Fibroblast of lung (primary cell): ENCODE data around the gene ITGA7. TPM values are rescaled to one million over a fixed set of nuclear protein-coding genes. Genes with fewer than 3 reads are reported as not detected.

Source experiments
- DNase-seq, 2 donors: peaks; one replicate each; pipeline versions ENCODE4 v3.0.0 to v3.0.0-alpha.2; 2010; ENCODE audit warnings: low read depth in 2 of 2
- H2AFZ ChIP-seq: 2 replicates; pipeline ENCODE4 v1.5.1; 2012; ENCODE audit warnings: low read length, control low read depth, inconsistent platforms
- H3K27ac ChIP-seq: 2 replicates; pipeline ENCODE4 v1.5.1; 2011; ENCODE audit warnings: low read length, control low read depth; ENCODE audit not compliant: insufficient read depth
- H3K27me3 ChIP-seq: 2 replicates; pipeline ENCODE4 v1.5.1; 2011; ENCODE audit warnings: mild to moderate bottlenecking, low read length; ENCODE audit not compliant: control insufficient read depth, insufficient read depth
- H3K36me3 ChIP-seq: 2 replicates; pipeline ENCODE4 v1.5.1; 2011; ENCODE audit warnings: low read length; ENCODE audit not compliant: control insufficient read depth, insufficient read depth
- H3K4me1 ChIP-seq: 2 replicates; pipeline ENCODE4 v1.5.1; 2011; ENCODE audit warnings: low read length; ENCODE audit not compliant: control insufficient read depth, insufficient read depth; ENCODE audit errors: extremely low read depth
- H3K4me2 ChIP-seq: 2 replicates; pipeline ENCODE4 v1.5.1; 2011; ENCODE audit warnings: low read length, control low read depth; ENCODE audit not compliant: insufficient read depth; ENCODE audit errors: extremely low read depth
- H3K4me3 ChIP-seq, 4 experiments: fragments of 200-600 bp in 1 of 4; sonication (generic) in 1 of 4; replicated peaks in 1 of 4; 2 replicates each; pipeline ENCODE4 v1.5.1; 2011 to 2016; ENCODE audit warnings: low read length in 4 of 4, low read depth in 3 of 4, mild to moderate bottlenecking in 3 of 4, control low read depth in 2 of 4, inconsistent platforms in 1 of 4, mixed read lengths in 1 of 4; ENCODE audit not compliant: insufficient read depth in 1 of 4; ENCODE audit errors: control extremely low read depth in 1 of 4
- H3K79me2 ChIP-seq: 2 replicates; pipeline ENCODE4 v1.5.1; 2012; ENCODE audit warnings: mild to moderate bottlenecking, low read length, inconsistent platforms; ENCODE audit not compliant: control insufficient read depth, insufficient read depth
- H3K9ac ChIP-seq: 2 replicates; pipeline ENCODE4 v1.5.1; 2011; ENCODE audit warnings: mild to moderate bottlenecking, low read length, control low read depth; ENCODE audit not compliant: insufficient read depth
- H3K9me3 ChIP-seq: 2 replicates; pipeline ENCODE4 v1.5.1; 2012; ENCODE audit warnings: low read depth, low read length; ENCODE audit not compliant: control insufficient read depth, insufficient read depth
- H4K20me1 ChIP-seq: 2 replicates; pipeline ENCODE4 v1.5.1; 2011; ENCODE audit warnings: low read length; ENCODE audit not compliant: control insufficient read depth, insufficient read depth; ENCODE audit errors: extremely low read depth
- CTCF ChIP-seq, 2 donors: IDR thresholded peaks in 1 of 2; conservative IDR thresholded peaks in 1 of 2; 1 replicate in 1 of 2; 2 replicates in 1 of 2; pipeline ENCODE4 v1.5.1; 2011 to 2012; ENCODE audit warnings: low read length in 2 of 2, control low read depth in 1 of 2, inconsistent platforms in 1 of 2, low read depth in 1 of 2, mild to moderate bottlenecking in 1 of 2
- EZH2 ChIP-seq: IDR thresholded peaks from 2 replicates; pipeline ENCODE4 v1.5.1; 2012; ENCODE audit warnings: low read length, control low read depth, mild to moderate bottlenecking; ENCODE audit errors: missing control alignments
- polyA plus RNA-seq, 2 donors: library from polyadenylated mRNA; depleted of rRNA in 1 of 2; stranded (reverse) in 1 of 2; unstranded in 1 of 2; fragments of >200 nt; gene quantifications; 2 replicates each; pipeline ENCODE4 v1.2.1, GENCODE V29; 2011 to 2012; ENCODE audit warnings: missing spikeins in 1 of 2
- total RNA-seq: library from RNA; depleted of rRNA; stranded (reverse); fragments of >200 nt; gene quantifications from 2 replicates; pipeline ENCODE4 v1.2.1, GENCODE V29; 2014

The ITGA7 gene
- total and polyA plus RNA-seq, 2 donors (not counting 1 experiment from before 2014, with no cell fraction given) = 42.7 to 130 TPM

- no peak for DNase-seq
Observed at GRCh38 chr12:55721601-55722213, 14.0 kb upstream of the ITGA7 start.

GRCh38 chr12:55720894-55721444 is 13.3 kb upstream of the ITGA7 start:
- no peaks in the 10 kb centered on the region for H4K20me1 ChIP-seq
- H3K9me3 ChIP-seq = no peaks in the 10 kb centered on the region
- peak overlapping the region in 2 of 4 experiments; percentile 22 to 43 for H3K4me3 ChIP-seq
- H2AFZ ChIP-seq = no peak overlapping the region
- peaks cover 58% of the 10 kb centered on the region for H3K4me1 ChIP-seq
- peaks cover 24% of the 10 kb centered on the region for H3K79me2 ChIP-seq
- DNase-seq = peak; percentile 93 to 95
- H3K27ac ChIP-seq = peak overlapping the region; percentile 90
- peak overlapping the region; percentile 80 for H3K4me2 ChIP-seq
- no peaks in the 10 kb centered on the region for H3K27me3 ChIP-seq
- peak; percentile 40 to 57 for TF ChIP-seq CTCF (conservative IDR thresholded peaks at IDR 0.05 in 1 of 2, IDR thresholded peaks at IDR 0.05 in 1 of 2; ENCODE audit: low read depth in 1 of 2, low read length in 2 of 2)
- TF ChIP-seq EZH2 = no peak
- peak overlapping the region; percentile 10 for H3K9ac ChIP-seq
- peaks cover 16% of the 10 kb centered on the region for H3K36me3 ChIP-seq

More at GRCh38 chr12:55721601-55722213, 14.0 kb upstream of the ITGA7 start:
- H3K9me3 ChIP-seq = no peaks in the 10 kb centered on the region
- peak overlapping the region; percentile 17 for H3K4me2 ChIP-seq
- no peaks in the 10 kb centered on the region for H4K20me1 ChIP-seq
- peak overlapping the region in 2 of 4 experiments; percentile 2 to 43 for H3K4me3 ChIP-seq
- peaks cover 61% of the 10 kb centered on the region for H3K4me1 ChIP-seq
- H2AFZ ChIP-seq = no peak overlapping the region
- H3K36me3 ChIP-seq = peaks cover 18% of the 10 kb centered on the region
- H3K9ac ChIP-seq = no peak overlapping the region
- peaks cover 32% of the 10 kb centered on the region for H3K79me2 ChIP-seq
- H3K27me3 ChIP-seq = no peaks in the 10 kb centered on the region
- peak overlapping the region; percentile 90 for H3K27ac ChIP-seq
- no peak for TF ChIP-seq EZH2
- no peak for TF ChIP-seq CTCF (conservative IDR thresholded peaks at IDR 0.05 in 1 of 2, IDR thresholded peaks at IDR 0.05 in 1 of 2; ENCODE audit: low read depth in 1 of 2, low read length in 2 of 2)

- H3K27ac ChIP-seq = peak within 1 kb of the TSS; percentile 90
- H3K4me3 ChIP-seq = peak within 1 kb of the TSS; percentile 12 to 43 (median 19)
- TF ChIP-seq CTCF (conservative IDR thresholded peaks at IDR 0.05 in 1 of 2, IDR thresholded peaks at IDR 0.05 in 1 of 2; ENCODE audit: low read depth in 1 of 2, low read length in 2 of 2) (no peak), EZH2 (no peak)
- peak within 1 kb of the TSS; percentile 80 for H3K4me2 ChIP-seq
- H3K9ac ChIP-seq = peak within 1 kb of the TSS; percentile 10
- no peaks in the 10 kb centered on the region for H3K9me3 ChIP-seq
- H2AFZ ChIP-seq = no peak within 1 kb of the TSS
- H4K20me1 ChIP-seq = no peaks in the 10 kb centered on the region
- peaks cover 59% of the 10 kb centered on the region for H3K4me1 ChIP-seq
- peak; percentile 79 to 96 for DNase-seq
- H3K36me3 ChIP-seq = peaks cover 10% of the 10 kb centered on the region
- no peaks in the 10 kb centered on the region for H3K27me3 ChIP-seq
- H3K79me2 ChIP-seq = peaks cover 16% of the 10 kb centered on the region
Observed at GRCh38 chr12:55720071-55720564, 12.4 kb upstream of the ITGA7 start, which contains the start of gene RDH5. TSS of gene RDH5 (plus strand) at chr12:55720393. CDS start at chr12:55721185, 792 bp downstream.
